Activated T-cell treated with anti-CD3 and anti-CD28 coated beads, Interleukin-2, amount 50 U/mL, for 1 hour (primary cell): ENCODE measurements around the gene PYGM.

Source experiments
- DNase-seq: peaks from one replicate; pipeline ENCODE4 v3.0.0-alpha.2; 2020

The PYGM gene

DNA sequence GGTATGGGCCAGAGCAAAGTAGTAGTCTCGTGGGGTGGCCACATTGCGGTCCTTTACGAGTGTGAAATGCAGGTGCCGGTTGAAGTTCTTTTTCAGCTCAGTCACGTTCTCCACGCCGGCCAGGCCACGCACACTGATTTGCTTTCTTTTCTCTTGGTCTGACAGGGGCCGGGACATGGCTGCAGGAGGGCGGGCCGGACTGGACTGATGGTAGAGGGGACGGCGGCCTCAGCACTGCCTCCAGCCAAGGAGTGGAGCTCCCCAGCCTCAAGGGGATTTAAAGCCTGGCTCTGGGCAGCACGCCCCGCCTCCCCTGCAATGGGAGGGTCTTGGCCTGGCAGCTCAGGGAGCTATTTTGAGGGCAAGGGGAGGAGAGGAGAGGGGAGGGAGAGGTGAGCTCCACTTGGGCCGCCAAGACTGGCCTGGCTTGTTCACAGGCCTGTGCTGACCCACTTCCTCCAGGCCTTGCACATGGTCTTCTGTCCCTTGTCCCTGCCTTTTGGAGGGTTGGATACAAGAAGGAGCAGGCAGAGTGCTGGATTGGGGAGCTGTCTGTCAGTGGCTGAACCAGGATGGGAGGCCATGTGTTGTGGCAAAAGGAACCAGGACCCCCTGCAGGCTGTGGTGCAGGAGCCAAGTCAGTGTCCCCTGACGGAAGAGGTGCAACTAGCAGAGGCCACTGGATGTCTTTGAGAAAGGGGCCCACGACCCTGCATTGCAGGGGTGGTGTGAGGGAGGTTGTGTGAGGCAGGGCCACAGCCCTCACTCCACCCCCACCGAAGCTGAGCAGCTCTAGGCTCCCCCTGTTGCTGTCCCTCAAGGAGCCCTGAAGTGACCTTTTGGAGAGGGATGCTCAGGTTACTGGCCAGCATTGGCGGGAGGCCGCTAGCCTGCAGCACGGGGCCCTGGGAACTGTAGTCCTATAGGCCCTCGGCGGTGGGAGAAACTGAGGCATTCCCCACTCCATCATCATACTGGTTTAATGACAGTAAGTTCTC is at the start of gene PYGM:
Gene PYGM, minus strand, starts transcription at position 253 of the 998 bp plus-strand sequence. Its CDS starts 76 bp downstream, at position 177.
- DNase-seq: peak; percentile 29

DNA sequence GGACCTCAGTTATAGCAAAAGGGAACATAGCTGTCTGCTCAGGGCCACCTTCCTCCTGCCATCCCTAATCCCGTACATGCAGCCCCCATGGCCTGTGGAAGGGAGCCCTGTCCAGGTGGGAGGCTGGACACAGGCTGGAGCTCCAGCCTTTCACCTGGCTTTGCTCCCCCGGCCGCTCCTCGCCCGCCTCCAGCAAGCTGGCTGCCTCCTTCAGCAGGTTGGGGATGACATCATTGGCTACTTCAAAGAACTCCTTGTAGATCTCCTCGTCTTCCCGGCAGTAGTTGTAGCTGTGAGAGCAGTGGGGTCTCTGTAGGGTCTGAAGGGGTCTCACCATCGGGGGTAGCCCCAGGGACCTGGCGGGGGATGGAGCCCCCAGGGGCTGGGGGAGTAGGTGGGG is 45.7 kb upstream of the PYGM start:
- no peak for DNase-seq

DNA sequence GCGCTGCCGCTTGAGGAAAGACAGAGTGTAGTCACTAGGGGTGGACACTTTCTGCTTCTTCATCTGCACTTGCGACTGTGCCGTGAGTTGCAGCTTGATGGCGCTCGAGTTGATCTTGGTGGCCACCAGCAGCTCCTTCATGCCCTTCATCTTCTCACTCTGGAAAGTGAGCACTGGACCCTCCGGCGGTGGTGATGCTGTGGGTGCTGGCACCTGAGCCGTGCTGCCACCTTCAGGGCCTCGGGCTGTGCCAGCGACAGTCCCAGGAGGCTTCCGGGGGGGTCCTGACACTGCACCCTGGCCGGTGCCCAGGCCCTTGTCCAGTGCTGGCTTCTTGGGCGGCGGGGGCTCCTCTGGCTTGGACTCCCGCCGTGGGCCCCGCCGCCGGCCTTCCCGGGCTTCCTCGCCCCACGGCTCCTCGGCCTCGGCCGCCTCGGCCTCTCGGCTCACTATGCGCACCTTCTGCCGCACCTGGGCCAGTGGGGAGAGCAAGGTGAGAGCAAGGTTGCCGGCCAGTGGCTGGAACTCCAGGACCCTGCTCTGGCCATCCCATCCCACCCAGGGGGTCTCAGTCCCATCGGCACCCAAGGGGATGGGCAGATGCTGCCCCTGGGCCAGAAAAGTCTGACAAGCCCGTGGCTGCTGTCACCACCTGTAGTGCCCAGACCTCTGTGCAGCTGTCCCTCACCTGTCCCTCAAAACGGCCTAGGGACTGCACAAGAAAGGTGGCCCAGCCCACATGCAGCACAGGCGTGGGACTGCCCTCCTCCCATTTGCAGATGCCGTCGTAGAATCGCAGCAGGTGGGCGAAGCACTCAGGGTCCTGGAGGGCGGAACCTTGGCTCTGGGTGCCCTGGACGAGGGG is 44.8 kb upstream of the PYGM start:
- no peak for DNase-seq

DNA sequence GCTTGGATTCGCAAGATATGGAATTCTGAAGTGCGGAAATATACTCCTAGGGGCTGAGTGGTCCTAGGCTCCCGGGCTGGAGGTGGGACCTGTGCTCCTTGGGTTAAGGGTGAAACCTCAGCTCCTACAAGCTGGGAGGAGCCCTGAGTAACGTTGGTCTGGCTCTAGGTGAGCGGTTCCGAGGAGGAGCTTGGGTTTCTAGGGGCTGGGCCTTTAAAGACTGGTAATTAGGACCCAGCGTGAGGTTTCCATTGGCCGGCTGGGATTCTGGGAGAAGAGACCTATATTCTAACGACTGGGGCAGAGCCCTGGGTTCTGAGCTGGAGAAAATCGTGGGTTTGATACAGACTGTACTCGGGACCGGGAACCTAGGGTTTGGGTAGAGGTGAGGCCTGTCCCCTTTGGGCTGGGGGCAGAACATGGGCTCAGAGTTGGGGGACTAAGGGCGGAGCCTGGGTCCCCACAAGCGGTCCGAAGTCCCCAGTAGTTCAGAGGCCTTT is 44.1 kb upstream of the PYGM start:
- no peak for DNase-seq

DNA sequence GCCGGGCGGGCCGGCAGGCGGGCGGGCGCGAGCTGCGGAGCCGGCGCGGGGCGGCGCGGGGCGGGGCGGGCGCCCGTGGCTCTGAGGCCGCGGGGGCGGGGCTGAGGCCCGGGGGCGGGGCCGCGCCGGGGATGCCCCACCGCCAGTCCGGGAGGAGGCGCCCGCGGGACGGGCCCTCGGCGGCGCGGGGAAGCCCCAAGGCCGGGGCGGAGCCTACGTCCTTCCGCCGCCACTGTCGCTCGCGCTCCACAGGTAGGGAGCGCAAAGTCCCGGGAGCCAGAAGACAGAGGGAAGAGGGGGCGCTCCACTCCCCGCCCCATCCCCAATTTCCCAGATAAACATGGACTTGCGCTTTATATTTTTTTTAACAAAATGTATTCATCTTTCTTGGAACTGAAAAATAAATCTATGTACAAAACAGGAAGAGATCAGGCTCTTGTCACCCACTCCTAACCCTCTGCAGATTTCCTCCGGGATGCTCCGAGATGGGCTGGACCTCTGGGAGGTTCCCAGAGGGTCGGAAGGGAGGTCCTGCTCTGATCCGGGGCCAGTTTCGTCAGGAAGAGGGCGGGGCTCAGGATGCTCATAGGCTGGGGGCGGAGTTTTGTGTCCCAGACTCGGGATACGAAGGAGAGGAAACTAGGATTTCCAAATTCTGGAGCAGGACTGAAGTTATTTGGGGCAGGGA is 43.5 kb upstream of the PYGM start, which contains the start of gene MAP4K2:
Gene MAP4K2, minus strand, starts transcription at position 57 of the 688 bp plus-strand sequence. CDS start 65 bp downstream, outside the sequence.
- DNase-seq: peak; percentile 91

DNA sequence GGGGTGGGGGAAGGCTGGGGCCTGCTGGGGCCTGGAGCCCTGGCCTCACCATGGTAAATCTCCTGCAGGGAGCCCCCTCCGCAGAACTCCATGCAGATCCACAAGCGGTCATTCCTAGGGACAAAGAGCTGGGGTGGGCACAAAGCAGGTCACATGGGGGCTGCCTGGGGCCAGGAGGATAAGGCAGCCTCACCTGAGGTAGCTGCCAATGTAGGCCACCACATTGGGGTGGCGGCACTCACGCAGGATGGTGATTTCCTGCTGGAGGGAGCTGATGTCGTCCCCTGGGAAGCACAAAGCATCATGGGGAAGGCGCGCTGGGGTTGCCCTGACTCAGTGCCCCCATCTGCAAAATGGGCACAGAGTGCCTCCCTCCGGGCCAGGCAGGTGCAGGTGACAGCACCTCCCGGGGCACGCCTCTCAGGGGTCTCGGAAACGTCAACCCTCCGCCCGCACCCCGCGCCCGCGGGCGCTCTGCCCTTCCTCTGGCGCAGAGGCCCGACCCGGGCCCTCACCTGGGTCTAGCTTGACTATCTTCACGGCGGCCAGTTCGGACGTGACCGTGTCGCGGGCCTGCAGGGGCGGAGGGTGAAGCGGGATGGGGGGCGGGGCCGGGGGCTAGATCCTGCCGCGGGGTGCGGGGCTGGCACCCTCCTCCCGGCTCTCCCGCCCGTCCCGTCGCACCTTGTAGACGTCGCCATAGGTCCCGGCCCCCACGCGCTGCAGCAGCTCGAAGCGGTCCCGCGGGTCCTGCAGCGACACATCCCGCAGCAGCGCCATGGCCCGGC is 42.8 kb upstream of the PYGM start:
- peak; percentile 60 for DNase-seq

DNA sequence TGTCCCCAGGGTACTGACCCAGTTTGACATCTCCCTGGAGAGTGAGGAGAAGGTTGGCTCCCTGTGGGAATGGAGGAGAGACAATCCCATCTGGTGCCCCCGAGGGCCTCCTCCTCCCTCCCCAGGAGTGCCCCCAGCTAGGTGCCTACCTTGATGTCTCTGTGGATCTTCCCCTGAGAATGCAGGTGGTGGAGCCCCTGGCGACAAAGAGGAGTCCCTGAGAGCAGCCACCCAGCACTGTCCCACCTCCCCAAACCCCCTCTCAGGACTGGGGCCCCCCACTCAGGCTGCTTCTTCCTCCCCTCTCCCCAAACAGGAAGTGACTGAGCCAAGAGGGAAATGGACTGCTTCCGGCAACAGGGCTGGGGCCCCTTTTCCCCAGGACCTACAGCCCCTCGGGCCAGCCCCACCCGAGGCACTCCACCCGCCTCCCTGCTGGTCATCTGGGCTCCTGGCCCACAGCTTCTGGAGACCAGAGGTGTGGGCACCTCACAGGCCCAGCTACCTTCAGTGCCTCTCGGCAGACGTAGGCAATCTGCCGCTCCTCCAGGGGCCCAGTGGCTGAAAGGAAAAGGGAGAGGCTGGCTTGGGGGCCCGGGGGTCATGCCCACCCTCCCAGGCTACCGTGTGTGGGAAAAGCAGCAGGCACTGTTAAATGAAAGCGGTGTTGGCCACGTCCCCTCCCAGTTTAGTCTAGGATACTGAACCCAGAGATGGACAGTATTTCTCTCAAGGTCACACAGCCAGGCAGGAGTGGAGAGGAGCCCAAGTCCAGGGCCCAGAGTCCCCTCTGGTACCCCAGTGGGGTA is 42.0 kb upstream of the PYGM start:
- no peak for DNase-seq

DNA sequence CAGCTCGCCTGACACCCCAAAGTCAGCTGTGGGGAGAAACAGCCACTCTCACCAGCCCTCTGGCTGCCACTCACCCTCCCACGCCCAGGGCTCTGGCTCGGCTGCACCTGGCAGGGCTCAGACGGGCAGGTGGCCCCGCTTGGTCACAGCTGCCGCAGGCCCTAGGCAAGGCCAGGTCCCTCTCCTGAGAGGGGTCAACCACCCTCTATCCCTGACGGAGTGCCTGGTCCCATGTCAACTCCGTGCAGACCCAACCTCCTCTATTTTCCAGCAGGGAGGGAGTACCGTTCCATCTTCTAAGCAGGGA is 41.3 kb upstream of the PYGM start:
- DNase-seq: no peak

DNA sequence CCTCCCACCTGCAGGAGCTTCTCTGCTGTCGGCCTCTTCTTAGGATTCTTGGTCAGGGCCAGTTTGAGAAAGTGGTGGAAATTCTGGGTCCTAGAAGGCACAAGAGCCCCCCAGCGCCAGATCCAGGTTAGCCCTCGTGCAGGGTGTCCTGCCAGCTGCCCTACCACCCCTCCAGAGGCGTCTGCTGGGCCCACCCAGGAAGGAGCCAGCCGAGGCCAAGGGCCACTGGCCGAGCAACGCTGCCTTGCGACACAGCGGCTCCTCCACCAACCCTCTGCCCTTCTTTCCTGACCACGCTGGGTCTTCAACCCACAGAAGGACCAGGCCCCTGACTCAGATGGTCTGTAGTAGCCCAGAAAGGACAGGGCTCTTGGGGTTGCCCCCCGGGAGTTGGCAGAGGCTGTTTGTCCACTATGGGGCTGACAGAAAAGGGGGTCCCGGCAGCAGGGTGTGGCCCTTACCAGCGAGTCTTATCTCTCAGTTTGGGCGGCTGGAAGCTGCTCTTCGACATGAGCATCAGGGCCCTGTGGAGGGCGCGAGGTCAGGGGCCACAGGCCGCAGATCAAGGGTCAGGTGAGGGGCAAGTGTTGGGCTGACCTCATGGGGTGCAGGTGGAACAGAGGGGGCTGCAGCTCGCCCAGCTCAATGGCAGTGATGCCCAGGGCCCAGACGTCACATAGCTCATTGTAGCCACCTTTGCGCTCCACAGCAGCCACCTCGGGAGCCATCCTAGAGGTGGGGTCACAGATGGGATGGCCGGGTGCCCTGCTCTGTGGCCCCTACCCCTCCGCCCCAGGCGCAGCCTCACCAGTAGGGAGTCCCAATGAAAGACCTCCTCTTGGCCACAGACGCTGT is 40.8 kb upstream of the PYGM start:
- no peak for DNase-seq

DNA sequence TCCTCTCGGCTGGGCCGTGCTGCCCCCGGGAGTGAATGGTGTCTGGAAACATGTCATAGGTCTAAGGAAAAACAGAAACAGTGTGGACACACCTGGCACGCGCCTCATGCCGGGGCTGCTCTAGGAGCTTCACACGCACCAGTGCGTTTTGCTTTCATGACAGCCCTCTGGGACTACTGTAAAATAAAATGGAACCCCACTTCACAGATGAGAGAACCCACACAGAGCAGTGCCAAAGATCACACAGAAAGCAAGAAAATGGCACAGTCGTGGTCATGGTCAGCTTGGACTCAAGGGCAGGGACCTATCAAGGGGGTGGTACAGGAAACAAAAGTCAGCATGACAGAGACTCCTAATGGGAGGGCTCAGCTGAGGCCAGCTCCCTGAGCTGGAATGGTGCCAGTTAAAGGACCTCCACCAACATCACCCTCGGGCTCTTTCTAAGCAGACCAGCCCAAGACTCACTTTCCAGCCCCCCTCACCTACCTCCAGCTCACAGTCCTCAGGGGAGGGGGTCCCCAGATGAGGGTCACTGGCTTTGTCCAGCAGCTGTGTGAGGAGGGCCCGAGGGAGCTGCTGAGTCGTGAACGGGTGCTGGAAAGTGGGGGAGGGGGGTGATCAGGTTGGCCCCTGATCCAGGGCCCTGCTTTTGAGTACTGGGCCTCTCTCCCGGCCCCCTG is 40.0 kb upstream of the PYGM start:
- DNase-seq: no peak

DNA sequence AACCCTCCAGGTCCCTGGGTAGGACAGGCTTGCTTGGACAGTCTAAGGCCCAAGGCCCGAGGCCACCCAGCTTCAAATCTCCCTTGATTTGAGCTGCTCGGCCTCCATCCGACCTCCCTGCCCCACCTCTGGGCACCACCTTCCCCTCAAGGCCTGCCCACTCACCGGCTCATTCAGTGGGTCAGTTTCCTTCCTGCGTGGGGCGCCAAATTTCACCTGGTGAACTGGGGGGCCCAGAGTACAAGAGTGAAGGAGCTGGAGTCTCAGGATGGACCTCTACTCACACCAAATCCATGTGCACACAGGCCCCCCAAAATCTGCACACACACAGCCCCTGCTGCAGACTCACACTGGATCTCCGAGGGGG is 39.5 kb upstream of the PYGM start:
- DNase-seq: no peak

DNA sequence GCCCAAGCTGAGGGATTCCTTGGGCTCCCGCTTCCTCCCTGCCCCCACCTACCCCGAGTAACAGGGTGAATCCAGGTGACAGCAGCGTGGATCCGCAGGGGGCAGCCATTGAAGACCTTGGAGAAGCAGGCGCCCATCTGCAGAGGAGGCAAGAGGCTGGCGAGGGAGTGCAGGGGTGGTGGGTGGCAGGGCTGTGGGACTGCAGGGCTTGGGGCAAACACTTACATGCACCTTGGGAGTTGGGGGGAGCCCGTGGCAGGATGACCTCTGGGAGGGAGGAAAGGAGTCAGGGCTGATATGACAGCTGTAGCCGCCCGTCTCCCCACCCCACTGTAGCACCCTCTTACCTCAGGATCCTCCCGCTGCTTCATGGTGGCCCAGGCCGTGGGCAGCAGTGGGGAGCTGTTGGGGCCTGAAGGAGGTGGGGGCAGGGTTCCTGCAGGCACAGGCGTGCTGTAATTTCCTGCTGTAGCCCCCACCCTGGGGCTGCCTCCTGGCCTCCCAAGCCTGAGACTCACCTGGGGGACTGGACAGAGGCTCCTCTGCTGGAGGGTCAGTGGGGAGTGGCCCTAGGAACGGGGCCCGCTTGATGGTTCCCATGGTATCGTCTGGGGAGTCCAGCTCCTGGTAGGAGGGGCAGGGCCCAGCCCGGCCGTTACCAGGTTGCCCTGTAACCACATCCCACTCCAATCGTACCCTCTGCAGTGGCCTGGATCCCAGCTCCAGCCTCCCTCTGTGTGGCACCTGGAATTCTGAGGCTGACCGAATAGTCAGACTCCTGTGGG is 37.2 kb upstream of the PYGM start:
- DNase-seq: no peak

DNA sequence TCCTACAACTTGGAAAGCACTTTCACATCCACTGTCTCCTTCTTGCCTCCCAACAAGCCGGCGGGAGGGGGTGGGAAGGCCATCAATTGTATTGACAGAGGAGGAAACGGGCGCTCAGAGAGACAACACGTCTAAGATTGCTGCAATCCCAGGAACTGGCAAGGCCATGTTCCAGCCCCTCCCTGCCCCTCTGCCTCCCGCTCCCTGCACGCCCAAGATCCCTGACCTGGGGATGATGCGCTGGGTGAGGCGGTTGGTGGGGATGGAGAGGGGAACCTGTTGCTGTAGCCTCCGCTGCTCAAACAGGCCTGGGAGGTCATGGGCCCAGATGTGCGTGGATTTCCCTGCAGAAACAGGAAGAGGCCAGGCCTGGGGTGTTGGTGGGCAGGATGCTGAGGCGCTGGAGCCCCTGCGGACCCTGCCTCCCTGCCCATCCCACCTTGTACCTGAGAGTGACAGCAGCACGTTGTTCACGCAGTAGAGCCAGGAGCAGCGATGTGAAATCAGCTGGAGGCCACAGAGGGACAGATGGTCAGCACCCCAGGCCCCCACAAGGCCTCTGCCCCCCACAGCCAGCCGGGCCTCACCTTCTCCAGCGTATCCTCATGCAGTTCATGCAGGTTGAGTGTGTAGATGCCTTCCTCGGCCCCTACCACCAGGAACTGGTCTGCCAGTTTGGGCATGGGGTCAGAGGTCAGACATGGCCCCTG is 36.4 kb upstream of the PYGM start:
- DNase-seq: no peak

DNA sequence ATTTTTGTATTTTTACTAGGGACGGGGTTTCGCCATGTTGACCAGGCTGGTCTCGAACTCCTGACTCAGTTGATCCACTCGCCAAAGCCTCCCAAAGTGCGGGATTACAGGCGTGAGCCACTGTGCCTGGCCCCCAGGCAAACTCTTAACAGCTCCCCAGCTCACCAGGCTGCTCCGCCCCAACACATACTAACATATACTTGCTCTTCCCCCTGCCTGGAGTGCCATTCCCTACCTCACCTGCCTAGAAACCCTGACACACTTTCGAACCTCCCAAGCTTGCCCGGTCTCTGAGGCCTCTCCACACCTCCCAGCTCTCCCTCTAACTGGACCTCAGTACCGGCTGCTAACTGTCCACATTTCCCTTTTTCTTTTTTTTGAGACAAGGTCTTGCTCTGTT is 34.8 kb upstream of the PYGM start:
- DNase-seq: no peak

DNA sequence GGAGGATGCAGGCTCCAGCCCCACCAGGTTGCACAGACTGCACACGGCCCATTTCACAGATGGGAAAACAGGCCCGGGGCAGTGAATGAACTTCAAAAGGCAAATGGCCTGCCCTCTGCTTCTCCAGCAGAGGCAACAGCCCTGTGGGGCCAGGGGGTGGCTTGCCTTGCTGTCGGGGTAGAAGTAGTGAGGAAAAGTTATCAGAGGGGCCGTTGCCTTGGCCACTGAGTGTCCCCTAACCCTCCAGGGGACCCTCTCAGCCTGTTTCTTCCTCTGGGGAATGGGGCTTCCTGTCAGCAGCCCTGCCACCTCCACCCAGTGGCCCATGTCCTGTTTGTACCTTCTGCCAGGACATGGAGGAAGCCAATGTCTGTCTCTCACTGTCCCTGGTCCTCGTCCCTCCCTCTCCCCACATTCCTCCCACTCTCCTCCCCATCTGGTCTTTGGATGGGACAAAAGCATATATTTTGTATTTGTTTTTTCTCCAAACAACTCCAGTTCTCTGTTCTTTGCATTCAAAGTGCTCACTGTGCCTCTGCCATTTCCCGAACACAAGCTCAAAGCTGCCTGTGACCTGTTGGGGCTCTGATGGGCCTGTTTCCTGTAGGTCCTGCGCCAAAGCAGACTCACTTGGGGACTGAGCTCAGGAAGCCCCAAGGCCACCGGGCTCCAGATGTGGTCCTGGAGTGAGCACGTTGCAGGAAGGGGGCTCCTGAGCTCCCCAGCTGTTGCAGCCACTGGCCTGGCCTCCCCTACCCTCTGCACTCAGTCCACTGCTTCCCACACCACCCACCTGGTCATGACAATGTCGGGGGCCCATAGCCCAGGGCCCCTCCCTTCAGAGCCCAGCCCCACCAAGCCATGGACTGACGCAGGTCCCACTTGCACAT is 33.7 kb upstream of the PYGM start:
- DNase-seq: no peak

DNA sequence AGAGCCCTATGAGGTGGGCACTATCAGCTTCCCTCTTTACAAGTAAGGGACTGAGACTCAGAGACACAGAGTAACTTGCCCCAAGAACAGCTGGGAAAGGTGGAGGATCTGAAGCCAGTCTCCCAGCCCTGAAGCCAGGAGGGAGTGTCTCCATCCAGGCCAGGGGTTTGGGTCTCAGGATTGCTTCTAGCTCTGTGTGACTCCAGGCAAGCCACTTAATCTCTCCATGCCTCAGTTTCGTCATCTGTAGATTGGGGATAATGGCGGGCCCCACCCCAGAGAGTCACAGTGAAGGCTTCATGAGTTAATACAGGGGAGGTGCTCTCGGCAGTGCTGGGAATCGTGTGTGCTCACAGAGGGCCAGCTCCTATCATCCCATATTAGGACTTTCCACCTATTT is 32.7 kb upstream of the PYGM start:
- DNase-seq: no peak

DNA sequence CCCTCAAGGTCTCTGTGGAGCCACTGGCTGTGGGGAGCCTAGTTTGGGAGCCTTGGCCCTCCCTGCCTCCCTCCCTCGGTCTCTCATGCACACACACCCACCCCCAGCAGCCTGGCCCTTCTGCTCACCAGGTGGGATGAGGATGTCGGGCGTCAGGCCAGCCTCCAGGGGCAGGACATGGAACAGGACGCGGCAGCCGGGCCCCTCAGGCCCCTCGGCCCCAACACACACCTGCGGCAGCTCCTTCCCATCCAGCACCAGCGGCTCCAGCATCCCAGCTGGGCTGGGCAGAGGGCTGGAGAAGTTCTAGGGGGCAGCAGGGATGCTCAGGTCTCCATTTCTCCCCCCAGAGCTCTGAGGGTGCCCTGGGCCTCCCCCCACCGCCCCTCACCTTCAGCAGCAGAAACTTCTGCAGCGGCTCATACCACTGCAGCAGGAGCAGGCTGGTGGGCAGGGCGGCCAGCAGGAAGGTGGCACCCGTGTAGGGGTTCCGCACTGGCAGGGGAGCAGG is 32.1 kb upstream of the PYGM start:
- no peak for DNase-seq
